Right lobe of liver (tissue), 6 donors: ENCODE data around the gene NPTX1. TPM values are rescaled to one million over a fixed set of nuclear protein-coding genes. Genes with fewer than 3 reads are reported as not detected.

Experiments used
- ATAC-seq, 4 donors: fragments of 200-7000 bp; cut with Tn5 transposase; one replicate each; pipeline ENCODE4 v1.9.1; 2020; ENCODE audit warnings: mild to moderate bottlenecking in 4 of 4, moderate library complexity in 4 of 4
- DNase-seq, 3 donors: peaks; one replicate each; pipeline ENCODE4 v3.0.0-alpha.2; 2020
- H3K27ac ChIP-seq, 3 donors: fragments of 200-600 bp; one replicate each; pipeline ENCODE4 v1.8.0; 2022
- H3K27me3 ChIP-seq, 2 donors: fragments of 200-600 bp; one replicate each; pipeline ENCODE4 v1.8.0; 2022
- H3K36me3 ChIP-seq, 4 donors: fragments of 200-600 bp; sonication (generic) in 1 of 4; one replicate each; pipeline versions ENCODE4 v1.5.1 to v1.8.0; 2017 to 2022; ENCODE audit warnings: control low read depth in 1 of 4
- H3K4me1 ChIP-seq, 4 donors: fragments of 200-600 bp; sonication (generic) in 1 of 4; one replicate each; pipeline versions ENCODE4 v1.5.1 to v1.8.0; 2017 to 2022; ENCODE audit warnings: control low read depth in 1 of 4
- H3K4me3 ChIP-seq, 3 donors: fragments of 200-600 bp; one replicate each; pipeline ENCODE4 v1.8.0; 2022
- H3K9me3 ChIP-seq, 4 donors: fragments of 200-600 bp; sonication (generic) in 1 of 4; one replicate each; pipeline versions ENCODE4 v1.5.1 to v1.8.0; 2017 to 2022; ENCODE audit warnings: control low read depth in 1 of 4
- POLR2A ChIP-seq: fragments of 450-650 bp; IDR thresholded peaks from one replicate; pipeline ENCODE4 v1.6.1; 2017; ENCODE audit warnings: antibody characterized with exemption, mild to moderate bottlenecking
- WGBS: methylation state at CpG from one replicate; pipeline ENCODE4 v1.1.6; 2018; ENCODE audit warnings: low coverage, low lambda C conversion rate; ENCODE audit not compliant: insufficient coverage; ENCODE audit errors: missing lambda C conversion rate; 5-methylcytosine and 5-hydroxymethylcytosine counted together
- intact Hi-C, 2 donors: fragments of 100-400 bp; cut with DNase I; formaldehyde crosslinking; loops; one replicate each; pipeline versions ENCODE4 v1.11.2 to v1.14.1; 2022
- total RNA-seq, 6 experiments: library from RNA; depleted of rRNA in 2 of 6; stranded (reverse); fragments of >200 nt in 2 of 6; fragmentation: NEBNext Ultra II Directional in 3 of 6; extraction: Animal tissue kit (Norgen Biotek cat#: 25700) in 3 of 6; gene quantifications; one replicate each; pipeline versions ENCODE4 v1.1.0 to v1.2.4, GENCODE V29; 2016 to 2023
- TF ChIP-seq, protein P1 (sequence below), 4 donors: fragments of 200-600 bp in 3 of 4; fragments of 450-650 bp in 1 of 4; IDR thresholded peaks; one replicate each; pipeline versions ENCODE4 v1.5.1 to v1.8.0; 2016 to 2022; ENCODE audit warnings: antibody characterized with exemption in 4 of 4, mild to moderate bottlenecking in 2 of 4
- donor health status: DM: no; HTN: yes; CAD: no.
- donor health status: DM: no; HTN: no; CAD: no.
- donor health status: DM: no; HTN: no; CAD: no.
- donor health status: DM: no; HTN: yes; CAD: no.
- donor health status: DM: no; HTN: yes; CAD: no.

The NPTX1 gene
- total RNA-seq, 6 experiments from 2014 or later = 0.06 TPM; not detected in 5

DNA sequence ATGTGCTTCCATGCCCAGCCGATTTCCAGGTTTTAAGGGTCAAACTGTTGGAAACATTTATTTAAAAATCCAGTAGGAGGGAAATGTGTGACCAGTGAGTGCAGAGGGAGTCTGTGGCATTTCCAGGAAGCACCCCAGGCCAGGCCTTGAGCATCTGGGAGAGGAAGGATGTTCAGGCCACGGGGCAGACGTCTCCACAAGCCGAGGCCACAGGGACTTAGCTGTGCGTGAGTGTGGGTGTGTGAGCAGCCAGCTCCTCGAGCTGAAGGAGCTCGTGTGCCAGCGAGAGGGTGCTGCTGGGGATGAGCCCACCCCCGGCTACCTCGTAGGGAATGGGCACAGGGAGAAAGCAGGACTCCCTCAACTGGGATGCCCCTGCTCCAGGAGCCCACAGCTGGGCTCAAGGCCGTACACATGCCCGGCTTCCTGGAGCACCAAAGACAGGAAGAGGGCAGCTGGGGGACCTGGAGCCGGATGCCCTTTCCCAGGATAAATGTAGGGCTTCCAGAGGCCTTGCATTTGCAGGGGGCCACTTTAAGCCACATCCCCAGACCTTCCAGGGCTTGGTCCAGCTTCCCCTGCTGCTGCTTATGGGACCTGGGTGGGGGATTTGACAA is 12.5 kb downstream of the NPTX1 start:
- Histone ChIP-seq H3K36me3 (no peaks in the 10 kb centered on the region), H3K4me1 (no peaks in the 10 kb centered on the region), H3K27ac (no peak overlapping the region), H3K4me3 (no peak overlapping the region), H3K9me3 (no peaks in the 10 kb centered on the region), H3K27me3 (no peaks in the 10 kb centered on the region)
- ATAC-seq (no peak), DNase-seq (no peak)
- intact Hi-C loops = no loop called here
- TF ChIP-seq POLR2A = no peak
- TF ChIP-seq, protein P1, sequence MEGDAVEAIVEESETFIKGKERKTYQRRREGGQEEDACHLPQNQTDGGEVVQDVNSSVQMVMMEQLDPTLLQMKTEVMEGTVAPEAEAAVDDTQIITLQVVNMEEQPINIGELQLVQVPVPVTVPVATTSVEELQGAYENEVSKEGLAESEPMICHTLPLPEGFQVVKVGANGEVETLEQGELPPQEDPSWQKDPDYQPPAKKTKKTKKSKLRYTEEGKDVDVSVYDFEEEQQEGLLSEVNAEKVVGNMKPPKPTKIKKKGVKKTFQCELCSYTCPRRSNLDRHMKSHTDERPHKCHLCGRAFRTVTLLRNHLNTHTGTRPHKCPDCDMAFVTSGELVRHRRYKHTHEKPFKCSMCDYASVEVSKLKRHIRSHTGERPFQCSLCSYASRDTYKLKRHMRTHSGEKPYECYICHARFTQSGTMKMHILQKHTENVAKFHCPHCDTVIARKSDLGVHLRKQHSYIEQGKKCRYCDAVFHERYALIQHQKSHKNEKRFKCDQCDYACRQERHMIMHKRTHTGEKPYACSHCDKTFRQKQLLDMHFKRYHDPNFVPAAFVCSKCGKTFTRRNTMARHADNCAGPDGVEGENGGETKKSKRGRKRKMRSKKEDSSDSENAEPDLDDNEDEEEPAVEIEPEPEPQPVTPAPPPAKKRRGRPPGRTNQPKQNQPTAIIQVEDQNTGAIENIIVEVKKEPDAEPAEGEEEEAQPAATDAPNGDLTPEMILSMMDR (IDR thresholded peaks at IDR 0.05) = no peak
- WGBS = 55% methylated on average over 2 of the region's 13 CpGs

DNA sequence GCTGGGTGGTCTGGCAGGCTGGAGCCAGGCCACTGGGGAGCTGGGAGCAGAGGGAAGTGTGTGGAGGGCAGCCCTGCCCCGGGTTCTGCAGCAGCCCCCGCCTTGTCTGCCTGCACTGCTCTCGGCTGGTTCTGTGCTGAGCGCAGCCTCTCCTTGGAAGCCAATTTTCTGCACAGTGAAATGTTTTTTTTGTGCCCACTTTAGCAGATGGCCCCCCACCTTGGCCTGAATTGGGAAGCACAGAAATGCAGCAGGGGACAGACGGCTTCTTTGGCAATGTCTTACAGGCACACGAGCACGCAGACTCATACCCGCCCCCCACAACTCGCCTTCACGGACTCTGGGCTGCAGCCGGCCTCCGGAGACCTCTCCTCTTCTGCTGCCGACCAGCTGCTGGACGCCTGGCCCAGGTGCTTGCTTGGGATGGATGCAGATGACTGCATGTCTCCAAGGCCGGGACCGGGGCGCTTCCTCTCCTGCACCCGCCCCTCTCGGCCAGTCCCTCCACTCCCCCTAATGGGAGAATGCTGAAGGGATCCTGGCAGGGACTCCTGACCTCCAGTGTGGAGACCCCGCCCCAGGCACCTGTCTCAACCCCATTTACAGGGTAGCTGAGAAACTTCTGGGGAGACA is 14.8 kb downstream of the NPTX1 start:
- no peak overlapping the region for H3K4me3 ChIP-seq
- no peaks in the 10 kb centered on the region for H3K4me1 ChIP-seq
- DNase-seq = no peak
- 60% methylated on average over 3 of the region's 20 CpGs for WGBS
- no peaks in the 10 kb centered on the region for H3K36me3 ChIP-seq
- ATAC-seq = no peak
- no peaks in the 10 kb centered on the region for H3K27me3 ChIP-seq
- no peaks in the 10 kb centered on the region for H3K9me3 ChIP-seq
- intact Hi-C loops = no loop called here
- TF ChIP-seq, protein P1 (IDR thresholded peaks at IDR 0.05) = no peak
- TF ChIP-seq POLR2A = no peak
- H3K27ac ChIP-seq = no peak overlapping the region

DNA sequence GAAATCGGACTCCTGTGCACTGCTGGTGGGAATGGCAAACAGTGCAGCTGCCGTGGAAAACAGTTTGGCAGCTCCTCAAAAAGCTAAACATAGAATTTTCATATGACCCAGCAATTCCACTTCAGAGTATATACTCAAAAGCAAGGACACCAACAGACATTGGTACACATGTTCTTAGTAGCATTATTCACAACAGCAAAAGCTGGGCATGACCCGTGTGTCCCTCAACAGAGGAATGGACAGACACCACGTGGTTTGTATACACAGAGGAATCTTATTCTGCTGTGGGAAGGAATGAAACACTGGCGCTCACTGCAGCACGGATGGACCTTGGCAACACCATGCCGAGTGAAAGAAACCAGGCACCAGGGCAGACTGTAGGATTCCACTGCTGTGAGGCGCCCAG is 16.0 kb downstream of the NPTX1 start:
- no peak overlapping the region for H3K4me3 ChIP-seq
- intact Hi-C loops = no loop called here
- H3K27ac ChIP-seq = no peak overlapping the region
- DNase-seq = no peak
- H3K9me3 ChIP-seq = no peaks in the 10 kb centered on the region
- no peak for ATAC-seq
- no peaks in the 10 kb centered on the region for H3K36me3 ChIP-seq
- TF ChIP-seq, protein P1 (IDR thresholded peaks at IDR 0.05) = no peak
- TF ChIP-seq POLR2A = no peak
- WGBS = 46% methylated on average over 8 of the region's 8 CpGs
- no peaks in the 10 kb centered on the region for H3K27me3 ChIP-seq
- H3K4me1 ChIP-seq = peaks cover 0 to 5% (median 2%) of the 10 kb centered on the region in 4 donors

DNA sequence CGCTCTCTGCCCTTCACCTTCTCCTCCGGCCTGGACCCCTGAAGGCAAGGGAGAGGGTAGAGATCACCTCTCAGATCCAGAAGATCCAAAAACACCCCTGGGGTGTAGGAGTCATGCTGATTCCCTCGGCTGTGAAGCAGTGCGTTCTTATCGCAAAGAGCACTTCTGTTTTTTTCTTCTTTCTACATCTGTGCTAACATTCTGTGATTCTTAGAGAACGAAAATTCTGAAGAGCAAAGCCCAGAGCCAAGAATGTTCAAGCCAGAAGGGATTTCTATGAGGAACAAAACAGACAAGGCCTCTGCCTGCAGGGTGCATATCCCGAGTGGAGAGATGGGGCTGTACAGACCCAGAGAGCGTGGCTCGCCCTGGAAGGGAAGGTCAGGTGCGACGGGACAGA is 17.2 kb downstream of the NPTX1 start:
- H3K36me3 ChIP-seq = no peaks in the 10 kb centered on the region
- H3K27ac ChIP-seq = no peak overlapping the region
- DNase-seq (no peak), ATAC-seq (no peak)
- H3K9me3 ChIP-seq = no peaks in the 10 kb centered on the region
- no peak overlapping the region for H3K4me3 ChIP-seq
- intact Hi-C loops = no loop called here
- peaks cover 0 to 6% (median 2%) of the 10 kb centered on the region in 4 donors for H3K4me1 ChIP-seq
- H3K27me3 ChIP-seq = no peaks in the 10 kb centered on the region
- WGBS = 69% methylated on average over 10 of the region's 11 CpGs
- no peak for TF ChIP-seq POLR2A
- TF ChIP-seq, protein P1 (IDR thresholded peaks at IDR 0.05) = no peak
